HG03097 (cell line): ENCODE measurements around the gene C16orf89.

Source experiments
- ATAC-seq: cut with Tn5 transposase; IDR thresholded peaks from one replicate; pipeline ENCODE4 v1.9.1; 2021; ENCODE audit not compliant: unreplicated experiment, low FRiP score

C16orf89 gene

DNA sequence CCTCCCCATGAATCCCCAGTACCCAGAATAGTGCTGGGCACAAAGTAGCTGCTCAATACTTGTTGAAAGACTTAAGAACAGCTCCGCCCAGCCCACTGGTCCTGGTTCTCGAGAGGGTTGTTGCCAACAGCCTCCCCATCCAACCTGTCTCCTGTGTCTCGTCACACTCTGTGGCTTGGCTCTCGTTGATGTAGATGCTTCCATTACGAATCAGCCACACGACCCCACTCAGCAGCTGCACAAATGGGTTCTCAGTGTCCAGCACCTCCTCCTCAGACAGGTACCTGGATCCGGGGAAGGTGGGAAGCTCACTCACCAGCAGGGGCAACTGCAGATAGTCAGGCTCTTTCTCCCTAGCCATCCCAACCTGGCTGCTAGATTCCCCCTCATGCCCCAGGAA, 34.2 kb downstream of the C16orf89 start:
- ATAC-seq = no peak

DNA sequence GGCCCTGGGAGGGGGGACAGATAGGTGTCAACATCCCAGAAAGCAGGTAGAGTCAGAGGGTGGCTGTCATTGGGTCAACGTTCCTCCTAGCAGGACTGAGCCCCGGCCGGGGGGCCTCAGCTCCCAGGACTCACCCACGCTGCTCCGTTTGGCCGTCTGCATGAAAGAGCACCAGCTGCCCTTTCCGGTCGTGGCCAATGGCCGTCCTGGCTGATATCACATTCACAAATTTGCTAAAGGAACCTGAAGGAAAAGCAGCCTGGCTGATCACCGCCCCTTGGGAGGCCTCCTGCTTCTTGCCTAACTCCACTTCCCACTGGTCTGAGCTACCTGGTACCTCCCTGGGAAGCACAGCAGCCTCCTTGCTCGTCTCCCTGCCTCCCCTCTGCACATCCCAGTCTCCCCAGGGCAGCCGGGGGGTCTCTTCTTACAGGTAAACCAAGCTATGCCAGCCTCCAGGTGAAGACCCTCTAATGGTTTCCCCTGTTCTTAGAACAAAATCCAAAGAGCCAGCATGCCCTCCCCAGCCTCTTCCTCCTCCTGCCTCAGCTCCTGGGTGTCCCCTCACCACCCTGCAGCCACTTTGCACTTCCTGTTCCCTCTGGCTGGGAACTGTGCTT, 35.4 kb downstream of the C16orf89 start:
- ATAC-seq = no peak

DNA sequence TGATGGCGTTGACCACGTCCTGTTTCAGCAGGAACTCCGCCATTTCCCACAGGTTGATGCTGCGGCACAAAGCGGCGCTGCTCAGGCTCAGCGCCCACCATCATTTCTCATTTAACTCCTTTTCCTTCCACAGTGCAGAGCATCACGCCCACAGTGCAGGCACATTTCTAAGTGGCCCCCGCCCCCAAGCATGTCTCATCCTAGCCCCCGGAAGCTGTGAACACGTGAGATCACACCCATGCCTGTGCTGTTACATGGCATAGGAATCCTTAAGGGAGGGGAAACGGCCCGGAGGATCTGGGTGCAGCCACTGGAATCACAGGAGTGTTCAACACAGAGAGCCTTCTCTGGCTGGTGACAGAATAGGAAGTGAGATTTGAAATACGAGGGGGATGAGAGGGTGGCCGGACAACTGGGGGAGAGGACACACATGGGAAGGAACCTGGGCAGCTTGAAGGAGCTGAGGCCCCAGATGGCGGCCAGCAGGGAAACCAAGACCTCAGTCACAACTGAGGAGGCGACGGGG, 36.7 kb downstream of the C16orf89 start:
- no peak for ATAC-seq

DNA sequence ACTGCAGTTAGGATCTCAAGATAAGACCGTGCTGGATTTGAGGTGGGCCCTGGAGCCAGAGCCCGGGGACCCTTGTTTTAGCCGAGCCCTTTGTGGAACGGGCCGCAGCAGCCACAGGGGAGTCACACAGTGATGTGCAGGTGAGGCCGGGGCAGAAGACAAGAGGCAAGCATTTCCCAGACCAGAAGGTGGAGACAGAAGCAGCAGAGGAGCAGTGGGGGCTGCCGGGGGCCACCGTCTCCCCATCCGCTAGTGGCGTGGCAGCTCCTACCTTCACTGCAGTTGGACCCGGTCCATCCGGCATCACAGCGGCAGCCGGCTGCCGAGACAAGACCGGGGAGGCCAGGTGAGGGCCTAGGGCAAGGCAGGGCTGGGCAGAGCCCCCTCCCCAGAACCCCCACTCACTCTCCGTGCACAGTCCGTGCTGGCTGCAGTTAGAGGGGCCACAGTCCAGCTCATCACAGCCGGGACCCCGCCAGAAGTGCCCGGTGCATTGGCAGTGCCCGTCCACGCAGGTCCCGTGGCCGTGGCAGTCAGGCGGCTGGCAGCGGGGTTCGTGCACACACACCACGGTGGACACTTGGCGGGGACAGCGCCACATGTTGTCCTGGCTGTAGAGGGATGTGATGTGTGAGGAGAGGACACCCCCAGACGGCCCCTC, 38.1 kb downstream of the C16orf89 start:
- no peak for ATAC-seq

DNA sequence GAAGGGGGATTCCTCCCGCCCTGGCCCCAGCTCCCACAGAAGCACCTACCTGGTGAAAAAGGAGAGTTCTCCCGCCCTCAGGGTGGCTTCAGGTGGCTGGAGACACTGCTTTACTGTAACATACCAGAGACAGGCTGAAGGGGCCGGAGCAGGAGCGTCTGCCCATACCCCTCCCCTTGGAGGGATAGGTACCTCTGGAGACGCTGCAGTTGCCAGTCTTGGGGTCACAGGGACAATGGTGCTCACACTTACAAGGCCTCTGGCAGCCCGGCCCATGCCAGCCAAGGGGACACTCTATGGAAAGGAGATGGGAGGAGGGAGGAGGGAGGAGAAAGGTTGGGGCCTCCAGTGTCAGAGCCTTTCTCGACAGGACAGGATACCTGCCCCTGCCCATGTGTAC, 38.7 kb downstream of the C16orf89 start:
- no peak for ATAC-seq

DNA sequence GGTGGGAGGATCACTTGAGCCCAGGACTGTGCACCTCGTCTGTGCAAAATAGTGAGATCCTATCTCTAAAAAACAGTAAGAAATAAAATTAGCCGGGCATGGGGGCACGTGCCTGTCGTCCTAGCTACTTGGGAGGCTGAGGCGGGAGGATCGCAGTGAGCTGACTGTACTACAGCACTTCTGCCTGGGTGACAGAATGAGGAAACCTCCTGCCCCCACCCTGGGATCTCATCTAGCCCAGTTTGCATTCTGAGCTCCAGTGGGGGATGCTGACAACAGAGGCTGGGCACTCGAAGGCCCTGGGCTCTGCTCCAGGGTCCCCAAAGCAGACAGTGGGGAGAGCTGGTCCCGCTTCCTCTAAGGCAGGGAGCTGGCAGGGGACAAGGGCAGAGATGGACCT, 39.1 kb downstream of the C16orf89 start:
- no peak for ATAC-seq

DNA sequence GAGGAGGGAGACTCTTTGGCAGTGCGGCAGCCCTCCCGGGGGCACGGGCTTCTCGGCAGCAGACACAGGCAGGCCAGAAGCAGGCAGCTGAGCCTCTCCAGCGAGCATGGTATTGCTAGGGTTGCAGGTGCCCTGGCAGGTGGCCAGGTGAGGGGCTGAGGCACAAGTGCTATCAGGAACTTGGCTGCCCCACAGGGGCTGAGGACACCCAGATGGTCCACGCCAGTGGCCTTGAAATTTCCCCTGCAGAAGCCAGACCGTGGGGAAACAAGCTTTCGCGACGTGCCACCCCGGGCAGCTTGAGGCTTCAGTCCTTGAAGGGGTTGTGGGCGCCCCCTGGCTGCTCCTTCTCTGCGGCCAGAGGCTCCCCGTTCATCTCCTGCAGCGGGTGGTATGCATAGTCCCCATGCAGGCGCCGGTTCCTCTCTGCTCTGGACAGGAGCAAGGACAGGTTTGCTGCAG, 40.6 kb downstream of the C16orf89 start:
- ATAC-seq = no peak

DNA sequence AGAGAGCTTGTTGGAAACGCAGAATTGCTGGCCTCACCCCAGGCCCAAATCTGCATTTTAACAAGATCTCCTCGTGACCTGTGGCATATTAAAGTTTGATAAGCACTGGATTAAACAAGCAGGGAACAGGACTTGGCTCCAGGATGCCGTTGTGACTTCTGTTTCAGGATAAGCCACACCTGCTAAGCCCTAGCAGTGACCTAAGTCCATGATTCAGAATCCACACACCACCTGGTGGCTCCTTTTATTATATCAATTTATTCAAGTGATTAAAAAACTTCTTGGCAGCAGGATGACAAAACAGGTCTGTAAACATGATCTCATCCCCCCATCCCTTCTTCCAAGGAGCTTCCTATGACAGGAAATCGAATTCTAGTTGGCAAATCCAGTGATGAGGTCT, 41.1 kb downstream of the C16orf89 start:
- ATAC-seq = no peak

DNA sequence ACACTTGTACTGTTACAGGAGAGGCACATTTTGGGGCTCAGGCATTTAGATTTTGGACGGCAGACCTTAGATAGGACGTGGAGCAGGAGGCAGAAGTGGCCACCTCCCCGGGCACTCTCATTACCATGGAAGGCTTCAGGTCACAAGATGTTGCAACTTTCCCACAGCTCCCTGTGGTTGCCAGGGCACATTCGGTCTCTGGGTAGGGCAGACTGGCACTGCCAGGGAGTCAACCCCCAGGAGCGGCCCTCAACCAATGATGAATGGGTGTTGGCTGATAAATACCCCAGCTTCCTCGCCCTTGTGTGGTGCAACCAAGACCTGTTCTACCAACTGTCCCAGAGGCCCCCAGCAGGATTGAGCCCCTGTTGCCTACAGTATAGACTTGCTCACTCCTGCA, 43.2 kb downstream of the C16orf89 start:
- ATAC-seq = no peak

DNA sequence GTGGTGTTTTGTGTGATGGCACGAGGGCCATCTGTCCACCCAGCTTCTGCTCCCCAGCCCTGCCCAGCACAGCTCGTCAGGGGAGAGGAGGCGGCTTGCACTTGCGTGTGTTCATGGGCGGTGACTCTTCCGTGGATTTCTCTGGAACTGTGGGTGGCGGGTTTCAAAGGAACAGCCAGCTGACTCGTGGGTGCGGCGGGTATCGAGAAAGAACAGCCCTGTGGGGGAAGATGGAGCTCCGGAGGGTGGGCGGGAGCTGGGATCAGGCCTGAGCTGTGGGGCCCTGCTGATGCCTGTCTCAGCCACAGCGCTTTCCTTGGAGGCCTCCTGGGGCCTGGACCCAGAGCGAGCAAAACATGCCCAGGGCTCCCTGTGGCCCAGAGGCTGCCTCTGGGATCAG, 45.2 kb downstream of the C16orf89 start:
- no peak for ATAC-seq

DNA sequence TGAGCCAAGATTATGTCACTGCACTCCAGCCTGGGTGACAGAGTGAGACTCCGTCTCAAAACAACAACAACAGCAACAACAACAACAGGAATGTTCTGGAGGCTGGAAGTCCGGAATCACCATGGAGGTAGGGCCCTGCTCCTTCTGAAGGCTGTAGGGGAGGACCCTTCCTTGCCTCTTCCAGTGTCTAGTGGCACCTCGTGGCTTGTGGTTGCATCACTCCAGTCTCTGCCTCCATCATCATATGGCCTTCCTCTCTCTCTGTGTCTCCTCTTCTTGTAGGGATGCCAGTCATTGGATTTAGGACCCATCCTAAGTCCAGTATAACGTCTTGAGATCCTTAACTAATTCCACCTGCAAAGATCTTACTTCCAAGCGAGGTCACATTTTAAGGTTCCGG, 46.0 kb downstream of the C16orf89 start:
- no peak for ATAC-seq

DNA sequence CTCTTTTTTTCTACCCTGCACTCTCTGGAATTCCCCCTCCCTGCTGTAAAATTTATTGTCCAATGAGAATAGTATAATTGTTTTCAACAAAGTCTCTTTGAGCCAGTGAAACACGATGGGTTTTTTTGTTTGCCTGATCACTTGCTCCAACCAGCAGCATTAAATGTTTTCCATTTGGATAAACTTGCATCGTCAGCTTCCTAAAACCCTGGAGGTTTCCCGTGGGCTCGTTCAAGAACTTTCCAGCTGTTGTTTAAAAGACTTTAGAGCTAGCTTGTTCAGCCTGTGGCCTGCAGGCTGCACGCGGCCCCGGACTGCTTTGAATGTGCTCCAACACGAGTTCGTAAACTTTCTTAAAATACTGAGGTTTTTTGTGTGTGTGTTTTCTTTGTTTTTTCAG, 47.0 kb downstream of the C16orf89 start:
- no peak for ATAC-seq

DNA sequence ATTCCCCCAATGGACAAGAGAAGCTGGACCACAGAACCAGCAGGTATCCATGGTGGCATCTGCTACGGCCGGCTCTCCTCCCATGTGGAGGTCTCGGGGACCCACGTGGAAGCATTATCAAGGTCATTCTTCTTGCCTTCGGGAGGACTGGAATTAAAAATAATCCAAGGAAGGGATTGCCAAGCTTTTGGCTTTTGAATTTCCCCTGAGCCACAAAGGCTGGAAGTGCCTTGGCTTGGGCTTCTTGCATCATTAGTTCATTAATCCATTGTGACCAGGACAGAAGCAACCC, 48.1 kb downstream of the C16orf89 start:
- ATAC-seq = no peak

DNA sequence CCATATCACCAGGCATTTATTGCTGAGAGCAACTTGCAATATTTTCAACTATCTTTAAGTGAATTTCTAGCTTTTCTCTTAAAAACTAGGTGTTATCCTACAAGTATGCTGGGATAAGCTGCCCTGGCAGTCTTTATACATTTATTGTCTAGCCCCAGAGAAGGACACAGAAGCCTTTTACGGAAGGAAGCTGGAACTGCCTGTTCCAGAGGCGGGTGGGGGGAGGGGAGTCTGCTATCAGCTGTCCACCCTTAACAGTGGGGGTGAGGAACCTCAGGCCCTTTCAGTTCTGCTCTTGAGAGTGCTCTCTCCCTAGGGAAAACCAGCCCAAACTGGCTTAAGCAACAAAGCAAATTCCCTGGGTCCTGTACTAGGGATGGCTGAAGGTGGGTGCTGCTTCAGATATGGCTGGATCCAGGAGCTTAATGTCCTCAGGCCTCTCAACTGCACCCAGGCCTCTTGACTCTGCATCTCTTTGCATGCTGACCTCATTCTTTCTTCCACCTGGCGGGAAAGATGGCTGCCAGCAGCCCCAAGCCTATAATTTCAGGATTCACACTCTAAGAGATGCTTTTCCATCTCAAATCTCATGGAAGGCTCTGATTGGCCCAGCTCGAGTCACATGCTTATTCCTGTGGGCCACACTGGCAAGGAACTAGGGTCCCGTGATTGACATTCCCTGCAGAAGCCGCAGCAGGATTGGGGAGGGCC, 48.6 kb downstream of the C16orf89 start:
- no peak for ATAC-seq

DNA sequence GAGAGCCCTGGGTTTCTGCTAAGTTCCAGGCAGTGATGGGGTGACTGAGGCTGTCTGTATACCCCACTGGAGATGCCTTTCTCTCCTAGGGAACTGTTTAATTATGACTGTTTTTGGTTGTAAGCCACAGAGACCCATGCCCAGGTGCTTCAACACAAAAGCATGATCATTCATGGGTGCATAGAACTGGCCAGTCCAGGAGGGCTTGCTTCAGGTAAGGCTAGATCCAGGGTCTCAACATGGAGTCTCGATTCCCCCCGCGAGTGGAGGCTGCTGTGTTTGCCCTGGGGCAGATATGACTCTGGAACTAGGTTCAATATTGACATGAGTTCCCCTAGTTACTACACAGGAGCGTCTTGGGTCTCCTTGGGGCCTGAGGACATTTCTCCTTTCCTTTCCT, 49.9 kb downstream of the C16orf89 start:
- ATAC-seq = no peak

DNA sequence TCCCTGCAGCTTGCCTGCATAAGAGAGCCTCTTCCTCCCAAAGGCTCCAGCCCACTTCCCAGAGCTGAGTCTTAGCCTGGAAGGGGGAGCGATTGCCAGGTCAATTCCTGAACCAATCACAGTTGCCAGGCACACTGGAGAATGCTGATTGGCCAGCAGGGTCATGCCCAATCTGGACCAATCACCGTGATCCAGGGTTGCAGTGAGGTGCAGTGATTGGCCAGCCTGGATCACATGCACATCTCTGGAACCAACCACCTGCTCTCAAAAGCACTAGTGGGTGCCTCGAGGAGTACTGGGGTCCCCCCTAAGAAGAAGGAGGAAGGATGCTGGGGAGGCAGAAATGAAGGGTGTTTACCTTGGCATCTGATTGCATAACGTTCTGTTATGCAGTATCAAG, 50.4 kb downstream of the C16orf89 start:
- ATAC-seq = no peak

DNA sequence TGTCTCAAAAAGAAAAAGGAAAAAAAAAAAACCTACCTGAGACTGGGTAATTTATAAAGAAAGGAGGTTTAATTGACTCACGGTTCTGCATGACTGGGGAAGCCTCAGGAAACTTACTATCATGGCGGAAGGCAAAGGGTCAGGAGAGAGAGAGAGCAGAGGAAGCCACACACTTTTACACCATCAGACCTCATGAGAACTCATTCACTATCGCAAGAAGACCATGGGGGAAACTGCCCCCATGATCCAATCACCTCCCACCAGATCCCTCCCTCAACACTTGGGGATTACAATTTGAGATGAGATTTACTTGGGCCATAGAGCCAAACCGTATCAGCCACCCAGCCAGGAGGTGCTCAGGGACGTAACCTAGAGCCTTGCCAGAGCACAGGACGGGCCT, 52.9 kb downstream of the C16orf89 start:
- ATAC-seq = no peak

DNA sequence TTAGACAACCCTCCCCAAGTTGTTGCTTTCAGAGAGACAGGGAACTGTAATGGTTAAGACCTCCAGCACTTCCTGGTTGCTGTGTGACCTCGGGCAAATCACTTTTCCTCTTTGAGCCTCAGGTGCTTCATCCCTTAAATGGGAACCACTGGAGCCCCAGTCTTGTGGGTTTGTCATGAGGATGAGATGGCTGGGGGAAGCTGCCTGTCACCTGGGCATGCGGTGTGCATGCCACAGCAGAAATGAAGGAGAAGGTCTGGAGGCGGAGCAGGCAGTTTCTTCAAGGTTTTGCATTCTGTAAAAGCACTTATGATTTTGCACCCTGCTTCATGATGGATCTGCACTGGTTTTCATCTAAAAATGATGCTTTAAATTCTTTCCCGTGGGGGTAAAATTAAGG, 54.1 kb downstream of the C16orf89 start:
- no peak for ATAC-seq

DNA sequence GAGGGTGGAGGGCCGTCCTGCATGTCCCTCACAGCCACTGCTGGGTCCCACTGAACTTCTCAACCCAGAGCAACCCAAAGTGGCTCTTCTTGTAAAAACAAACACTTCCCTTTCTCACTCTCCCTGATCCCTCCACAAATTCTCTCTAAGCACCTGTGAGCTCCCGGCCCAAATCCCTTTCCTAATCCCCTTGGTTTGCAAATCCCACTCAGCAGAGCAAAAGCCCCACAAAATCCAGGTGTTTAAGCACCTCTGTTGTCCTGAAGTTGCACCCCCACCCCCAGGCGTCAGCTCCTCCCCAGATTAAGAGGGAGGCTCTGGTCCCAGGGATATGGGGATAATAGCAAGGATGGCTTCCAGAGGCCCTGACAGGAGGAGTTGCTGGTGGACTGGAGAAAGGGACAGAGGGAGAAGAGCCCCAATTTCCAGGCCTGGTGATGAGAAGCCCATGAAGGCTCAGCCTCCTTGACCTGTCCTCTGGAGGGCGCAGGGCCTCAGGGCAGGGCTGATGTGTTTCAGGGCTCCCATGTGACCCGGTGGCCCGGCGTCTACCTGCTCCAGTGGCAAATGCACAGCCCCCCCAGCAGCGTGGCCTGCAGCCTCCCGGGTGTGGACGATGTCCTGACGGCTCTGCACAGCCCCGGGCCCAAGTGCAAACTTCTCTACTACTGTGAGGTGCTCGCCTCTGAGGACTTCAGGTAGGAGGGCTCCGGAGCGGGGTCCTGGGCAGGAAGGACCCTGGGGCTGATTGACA, 55.0 kb downstream of the C16orf89 start:
- no peak for ATAC-seq

DNA sequence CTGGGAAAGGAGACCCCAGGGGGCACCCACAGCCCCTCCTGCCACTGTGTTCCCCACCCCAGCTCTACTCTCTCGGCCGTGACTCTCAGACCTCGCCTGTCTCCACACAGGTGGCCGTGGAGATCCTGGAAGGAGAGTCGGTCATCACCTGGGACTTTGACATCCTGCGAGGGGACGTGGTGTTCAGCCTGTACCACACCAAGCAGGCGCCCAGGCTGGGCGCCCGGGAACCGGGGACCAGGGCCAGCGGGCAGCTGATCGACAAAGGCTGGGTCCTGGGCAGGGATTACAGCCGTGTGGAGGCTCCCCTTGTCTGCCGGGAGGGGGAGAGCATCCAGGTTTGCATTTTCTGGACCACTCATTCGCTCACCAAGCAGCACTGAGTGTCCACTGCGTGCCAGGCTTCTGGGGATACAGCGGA, 57.4 kb downstream of the C16orf89 start:
- ATAC-seq = no peak

DNA sequence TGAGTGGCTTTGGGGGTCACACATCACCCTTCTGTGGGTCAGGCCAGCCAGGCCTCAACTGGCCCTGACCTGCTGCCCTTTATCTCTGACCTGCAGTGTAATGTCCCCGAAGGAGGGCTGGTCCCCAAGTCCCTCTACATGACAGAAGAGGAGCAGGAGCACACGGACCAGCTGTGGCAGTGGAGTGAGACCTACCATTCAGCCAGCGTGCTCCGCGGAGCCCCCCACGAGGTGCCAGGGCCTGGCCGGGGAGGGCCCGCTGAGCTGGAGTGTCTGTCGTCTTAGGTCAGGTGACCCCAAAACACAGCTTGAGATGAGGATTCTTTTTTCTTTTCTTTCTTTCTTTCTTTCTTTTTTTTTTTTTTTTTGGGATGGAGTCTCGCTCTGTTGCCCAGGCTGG, 58.5 kb downstream of the C16orf89 start:
- ATAC-seq = no peak
